DND-41 (cell line): ENCODE measurements around the gene ESPL1.

Experiments
- ATAC-seq: fragments of 200-7000 bp; cut with Tn5 transposase; 3 replicates; pipeline ENCODE4 v1.9.1; 2021; ENCODE audit warnings: low read depth; ENCODE audit not compliant: insufficient read depth
- DNase-seq: peaks from one replicate; pipeline ENCODE4 v3.0.0-alpha.2; 2020
- H2AFZ ChIP-seq: 2 replicates; pipeline ENCODE4 v1.6.0; 2012; ENCODE audit warnings: low read depth, low read length
- H3K27ac ChIP-seq: 2 replicates; pipeline ENCODE4 v1.5.1; 2012; ENCODE audit warnings: low read length, inconsistent platforms
- H3K27me3 ChIP-seq: fragments of 200-600 bp; sonication (generic); 2 replicates; pipeline ENCODE4 v1.6.0; 2012; ENCODE audit warnings: low read length, mild to moderate bottlenecking, inconsistent platforms; ENCODE audit not compliant: insufficient read depth, poor library complexity
- H3K36me3 ChIP-seq: 2 replicates; pipeline ENCODE4 v1.5.1; 2012; ENCODE audit warnings: low read length, inconsistent platforms; ENCODE audit not compliant: insufficient read depth
- H3K4me1 ChIP-seq: 2 replicates; pipeline ENCODE4 v1.5.1; 2012; ENCODE audit warnings: mild to moderate bottlenecking, low read length; ENCODE audit not compliant: insufficient read depth
- H3K4me2 ChIP-seq: 2 replicates; pipeline ENCODE4 v1.6.0; 2012; ENCODE audit warnings: mild to moderate bottlenecking, moderate library complexity, low read length, inconsistent platforms; ENCODE audit not compliant: insufficient read depth
- H3K4me3 ChIP-seq, 2 experiments: fragments of 200-600 bp in 1 of 2; shearing (Covaris generic) in 1 of 2; 2 replicates each; pipeline ENCODE4 v1.5.1; 2012 to 2016; ENCODE audit warnings: inconsistent platforms in 2 of 2, low read length in 2 of 2, mild to moderate bottlenecking in 2 of 2, low read depth in 1 of 2, moderate library complexity in 1 of 2
- H3K79me2 ChIP-seq: 2 replicates; pipeline ENCODE4 v1.6.0; 2012; ENCODE audit warnings: low read length, inconsistent platforms; ENCODE audit not compliant: insufficient read depth
- H3K9ac ChIP-seq: 2 replicates; pipeline ENCODE4 v1.6.0; 2012; ENCODE audit warnings: low read depth, mild to moderate bottlenecking, inconsistent platforms, low read length, moderate library complexity
- H3K9me3 ChIP-seq: 2 replicates; pipeline ENCODE4 v1.5.1; 2012; ENCODE audit warnings: low read length, moderate library complexity, mild to moderate bottlenecking, inconsistent platforms; ENCODE audit not compliant: insufficient read depth, severe bottlenecking
- H4K20me1 ChIP-seq: 2 replicates; pipeline ENCODE4 v1.6.0; 2012; ENCODE audit warnings: low read length; ENCODE audit not compliant: insufficient read depth
- CTCF ChIP-seq: IDR thresholded peaks from 2 replicates; pipeline ENCODE4 v1.5.1; 2012; ENCODE audit warnings: borderline replicate concordance, low read length, moderate library complexity, mild to moderate bottlenecking; ENCODE audit not compliant: poor library complexity, severe bottlenecking; ENCODE audit errors: extremely low read depth
- EZH2 ChIP-seq: IDR thresholded peaks from 3 replicates; pipeline ENCODE4 v1.6.1; 2012; ENCODE audit warnings: borderline replicate concordance, low read depth, mild to moderate bottlenecking, moderate library complexity, low read length, inconsistent platforms; ENCODE audit not compliant: severe bottlenecking

Gene ESPL1

DNA sequence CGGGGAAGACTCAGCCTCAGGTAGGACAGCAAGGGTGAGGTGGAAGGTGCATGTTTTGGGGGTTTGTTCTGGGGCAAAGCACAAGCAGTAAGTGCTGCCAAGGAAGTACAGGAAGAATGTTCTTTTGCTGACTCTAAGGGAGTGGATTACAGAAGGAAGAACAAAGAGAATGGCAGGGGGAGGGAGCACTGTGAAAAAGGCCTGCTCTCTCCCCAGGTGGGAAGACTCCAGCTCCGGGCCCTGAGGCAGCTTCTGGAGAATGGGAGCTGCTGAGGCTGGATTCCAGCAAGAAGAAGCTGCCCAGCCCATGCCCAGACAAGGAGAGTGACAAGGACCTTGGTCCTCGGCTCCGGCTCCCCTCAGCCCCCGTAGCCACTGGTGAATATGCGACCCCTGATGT lies 20.2 kb downstream of the ESPL1 start:
- no peak for ATAC-seq
- Histone ChIP-seq H3K27me3 (no peaks in the 10 kb centered on the region), H4K20me1 (no peaks in the 10 kb centered on the region), H3K4me2 (no peak overlapping the region), H2AFZ (no peak overlapping the region), H3K4me1 (no peaks in the 10 kb centered on the region), H3K9me3 (no peaks in the 10 kb centered on the region), H3K79me2 (no peaks in the 10 kb centered on the region), H3K4me3 (no peak overlapping the region), H3K36me3 (peaks cover 84% of the 10 kb centered on the region), H3K27ac (no peak overlapping the region), H3K9ac (no peak overlapping the region)
- TF ChIP-seq EZH2 (no peak), CTCF (no peak)
- no peak for DNase-seq

- Histone ChIP-seq H3K27ac (no peak overlapping the region), H3K9me3 (no peaks in the 10 kb centered on the region), H4K20me1 (no peaks in the 10 kb centered on the region), H3K4me3 (no peak overlapping the region), H3K4me1 (peaks cover 7% of the 10 kb centered on the region), H3K36me3 (peaks cover 75% of the 10 kb centered on the region), H2AFZ (no peak overlapping the region), H3K9ac (no peak overlapping the region), H3K79me2 (no peaks in the 10 kb centered on the region), H3K4me2 (no peak overlapping the region), H3K27me3 (no peaks in the 10 kb centered on the region)
- TF ChIP-seq CTCF (no peak), EZH2 (no peak)
- DNase-seq (no peak), ATAC-seq (no peak)
These were observed 21.8 kb downstream of the ESPL1 start for GRCh38 chr12:53289891-53290290.

- H3K4me1 ChIP-seq, result peaks cover 11% of the 10 kb centered on the region
- no peak overlapping the region for H3K4me2 ChIP-seq
- no peaks in the 10 kb centered on the region for H3K27me3 ChIP-seq
- peaks cover 70% of the 10 kb centered on the region for H3K36me3 ChIP-seq
- no peak overlapping the region for H3K4me3 ChIP-seq
- H3K9ac ChIP-seq, result no peak overlapping the region
- no peak overlapping the region for H3K27ac ChIP-seq
- ATAC-seq (no peak), DNase-seq (no peak)
- H4K20me1 ChIP-seq, result no peaks in the 10 kb centered on the region
- H3K9me3 ChIP-seq, result no peaks in the 10 kb centered on the region
- peaks cover 4% of the 10 kb centered on the region for H3K79me2 ChIP-seq
- no peak overlapping the region for H2AFZ ChIP-seq
- TF ChIP-seq EZH2 (no peak), CTCF (no peak)
These were observed 22.6 kb downstream of the ESPL1 start for GRCh38 chr12:53290661-53291060.

GRCh38 chr12:53292426-53292825 lies 24.3 kb downstream of the ESPL1 start:
- no peaks in the 10 kb centered on the region for H4K20me1 ChIP-seq
- H3K4me2 ChIP-seq, result no peak overlapping the region
- H3K36me3 ChIP-seq, result peaks cover 70% of the 10 kb centered on the region
- TF ChIP-seq EZH2 (no peak), CTCF (no peak)
- H3K9ac ChIP-seq, result no peak overlapping the region
- ATAC-seq, result no peak
- no peak overlapping the region for H3K27ac ChIP-seq
- H3K27me3 ChIP-seq, result no peaks in the 10 kb centered on the region
- H2AFZ ChIP-seq, result no peak overlapping the region
- H3K4me1 ChIP-seq, result peaks cover 29% of the 10 kb centered on the region
- no peak overlapping the region for H3K4me3 ChIP-seq
- H3K79me2 ChIP-seq, result peaks cover 21% of the 10 kb centered on the region
- DNase-seq, result no peak
- no peaks in the 10 kb centered on the region for H3K9me3 ChIP-seq
